T-helper 9 cell (primary cell): ENCODE results near the gene GNG2.

Experiments used
- DNase-seq: peaks from one replicate; pipeline ENCODE4 v3.0.0-alpha.2; 2020

The GNG2 gene

GRCh38 chr14:51999084-51999483, 138.7 kb downstream of the GNG2 start:
- DNase-seq: no peak

GRCh38 chr14:52000019-52000582, 139.7 kb downstream of the GNG2 start:
- DNase-seq: no peak

GRCh38 chr14:52000696-52001095, 140.3 kb downstream of the GNG2 start:
- DNase-seq: no peak

- DNase-seq: no peak
These were observed 142.1 kb downstream of the GNG2 start for GRCh38 chr14:52002542-52002941.

- no peak for DNase-seq
These were observed 142.9 kb downstream of the GNG2 start for GRCh38 chr14:52003324-52003723.

- DNase-seq: no peak
These were observed 145.2 kb downstream of the GNG2 start for GRCh38 chr14:52005625-52006024.

GRCh38 chr14:52006361-52006760, 145.9 kb downstream of the GNG2 start:
- DNase-seq: no peak

GRCh38 chr14:52007211-52007610, 146.8 kb downstream of the GNG2 start:
- no peak for DNase-seq

GRCh38 chr14:52007637-52008036, 147.2 kb downstream of the GNG2 start:
- DNase-seq: no peak

- no peak for DNase-seq
These were observed 147.7 kb downstream of the GNG2 start for GRCh38 chr14:52008136-52008535.

- no peak for DNase-seq
These were observed 149.8 kb downstream of the GNG2 start for GRCh38 chr14:52010173-52010693.

- no peak for DNase-seq
These were observed 151.1 kb downstream of the GNG2 start for GRCh38 chr14:52011523-52011922.

GRCh38 chr14:52012635-52013034, 152.2 kb downstream of the GNG2 start:
- DNase-seq: no peak

GRCh38 chr14:52013984-52014600, 153.7 kb downstream of the GNG2 start:
- no peak for DNase-seq

GRCh38 chr14:52014601-52015267, 154.3 kb downstream of the GNG2 start:
- DNase-seq: no peak

- DNase-seq: no peak
These were observed 155.1 kb downstream of the GNG2 start for GRCh38 chr14:52015411-52016030.

- no peak for DNase-seq
These were observed 157.8 kb downstream of the GNG2 start for GRCh38 chr14:52018252-52018651.

GRCh38 chr14:52018970-52019369, 158.6 kb downstream of the GNG2 start:
- no peak for DNase-seq
